SK-N-MC (cell line): Measurements from ENCODE around the gene ZNF500.

ENCODE experiments used
- EZH2 ChIP-seq: fragments of 200-600 bp; sonication (generic); IDR thresholded peaks from one replicate; pipeline ENCODE4 v1.6.1; 2017; ENCODE audit warnings: antibody characterized with exemption
- POLR2AphosphoS5 ChIP-seq: IDR thresholded peaks from 2 replicates; pipeline ENCODE4 v1.6.1; 2012; ENCODE audit warnings: mild to moderate bottlenecking, low read depth, low read length, borderline replicate concordance

DNA sequence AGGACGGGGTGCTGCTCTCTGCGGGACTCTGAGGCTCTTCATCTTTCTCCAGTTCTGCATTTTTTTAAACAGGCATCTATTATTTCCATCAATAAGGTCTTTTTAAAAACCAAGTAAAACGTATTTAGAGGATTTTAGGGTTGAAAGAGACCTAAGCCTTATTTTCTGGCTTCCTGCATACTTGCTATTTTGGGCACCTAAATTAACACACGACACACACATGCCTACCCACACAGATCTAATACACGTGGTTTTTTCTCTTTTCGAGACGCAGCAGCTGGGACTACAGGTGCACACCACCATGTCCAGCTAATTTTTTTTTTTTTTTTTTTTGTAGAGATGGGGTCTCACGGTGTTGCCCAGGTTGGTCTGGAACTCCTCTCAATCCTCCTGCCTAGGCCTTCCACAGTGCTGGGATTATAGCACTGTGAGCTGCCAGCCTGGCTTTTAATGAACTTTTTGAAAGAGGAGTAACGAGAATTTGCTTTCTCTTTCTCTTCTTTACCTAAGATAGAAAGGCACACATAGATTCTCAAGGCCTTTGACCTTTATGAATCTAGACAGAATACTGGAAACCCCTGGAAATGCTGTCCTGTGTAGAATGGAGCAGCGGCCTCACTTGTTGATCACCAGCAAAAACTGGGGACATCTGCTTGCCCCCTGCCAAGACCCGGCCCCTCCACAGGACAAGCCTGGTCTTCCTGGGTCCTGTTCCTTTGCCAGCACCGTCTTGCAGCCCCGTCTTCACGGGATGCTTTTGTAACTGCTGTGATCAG lies 18.9 kb downstream of the ZNF500 start:
- TF ChIP-seq EZH2, result no peak
- no peak for TF ChIP-seq POLR2AphosphoS5
